NB4 (cell line): ENCODE results near the gene NTSR1.

Experiments
- DNase-seq: peaks from one replicate; pipeline ENCODE4 v3.0.0; 2010; ENCODE audit warnings: low read depth
- H3K4me3 ChIP-seq: one replicate; pipeline ENCODE4 v1.5.1; 2011; ENCODE audit warnings: mild to moderate bottlenecking, low read depth, low read length, moderate library complexity
- CTCF ChIP-seq: IDR thresholded peaks from one replicate; pipeline ENCODE4 v1.5.1; 2012; ENCODE audit warnings: low read depth, low read length
- MYC ChIP-seq: IDR thresholded peaks from 2 replicates; pipeline ENCODE4 v1.6.1; 2011; ENCODE audit warnings: low read depth, low read length
- POLR2A ChIP-seq: IDR thresholded peaks from 2 replicates; pipeline ENCODE4 v1.6.1; 2011; ENCODE audit warnings: mild to moderate bottlenecking; ENCODE audit not compliant: insufficient read length; ENCODE audit errors: extremely low read depth
- TF ChIP-seq, protein P1 (sequence below): IDR thresholded peaks from 2 replicates; pipeline ENCODE4 v1.6.1; 2011; ENCODE audit warnings: low read depth, low read length

Gene NTSR1

DNA sequence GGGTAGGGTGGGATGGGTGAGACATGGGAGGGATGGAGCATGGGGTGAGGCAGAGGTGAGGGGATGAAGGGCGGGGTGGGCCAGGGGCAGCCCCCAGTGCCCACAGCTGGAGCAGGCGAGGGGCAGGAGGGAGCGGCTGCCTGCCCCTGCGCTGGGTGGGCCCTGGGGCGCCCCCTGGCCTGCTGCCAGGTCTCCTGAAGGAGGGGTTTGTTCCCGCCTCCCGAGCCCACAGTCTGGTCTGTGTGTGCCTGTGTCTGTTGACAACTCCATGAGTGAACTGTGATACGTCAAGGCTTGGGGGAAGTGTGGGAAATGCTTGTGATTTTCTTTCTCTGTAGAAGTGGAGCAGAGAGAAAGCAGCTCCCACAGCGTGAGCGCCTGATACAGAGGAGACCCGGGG lies 76.8 kb downstream of the NTSR1 start:
- DNase-seq: no peak
- H3K4me3 ChIP-seq: no peak overlapping the region
- TF ChIP-seq, protein P1, sequence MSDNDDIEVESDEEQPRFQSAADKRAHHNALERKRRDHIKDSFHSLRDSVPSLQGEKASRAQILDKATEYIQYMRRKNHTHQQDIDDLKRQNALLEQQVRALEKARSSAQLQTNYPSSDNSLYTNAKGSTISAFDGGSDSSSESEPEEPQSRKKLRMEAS: no peak
- TF ChIP-seq POLR2A: no peak
- no peak for TF ChIP-seq CTCF
- no peak for TF ChIP-seq MYC

DNA sequence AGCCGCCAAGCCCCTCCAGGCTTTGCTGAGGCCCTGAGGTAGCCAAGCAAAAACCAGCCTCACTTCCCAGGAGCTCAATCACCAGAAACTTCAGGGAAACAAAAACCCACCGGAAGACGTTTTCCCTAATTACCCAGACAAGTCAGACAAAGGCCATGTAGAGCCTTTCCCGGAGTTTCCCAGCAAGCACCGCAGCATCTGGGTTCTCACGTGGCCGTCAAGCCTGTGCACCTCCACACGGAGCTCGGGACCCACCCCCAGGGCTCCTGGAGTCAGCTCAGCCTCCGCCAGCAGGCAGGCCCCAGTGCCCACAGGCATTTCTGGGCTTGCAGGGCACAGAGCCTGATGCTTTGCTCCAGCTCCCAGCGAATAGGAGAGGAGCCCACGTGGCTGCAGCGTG lies 77.5 kb downstream of the NTSR1 start:
- TF ChIP-seq CTCF (no peak), POLR2A (no peak), MYC (no peak)
- TF ChIP-seq, protein P1: no peak
- H3K4me3 ChIP-seq: no peak overlapping the region
- no peak for DNase-seq

DNA sequence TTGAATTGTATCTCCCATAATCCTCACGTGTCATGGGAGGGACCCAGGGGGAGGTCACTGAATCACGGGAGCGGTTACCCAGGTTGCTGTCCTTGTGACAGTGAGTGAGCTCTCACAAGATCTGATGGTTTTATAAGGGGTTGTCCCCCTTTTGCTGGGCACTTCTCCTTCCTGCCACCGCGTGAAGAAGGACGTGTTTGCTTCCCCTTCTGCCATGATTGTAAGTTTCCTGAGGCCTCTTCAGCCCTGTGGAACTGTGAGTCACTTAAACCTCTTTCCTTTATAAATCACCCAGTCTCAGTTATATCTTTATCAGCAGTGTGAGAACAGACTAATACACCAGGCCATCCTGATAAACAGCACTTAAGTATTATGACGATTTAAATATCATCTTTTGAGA lies 78.7 kb downstream of the NTSR1 start:
- peak; percentile 68 for DNase-seq
- H3K4me3 ChIP-seq: no peak overlapping the region
- TF ChIP-seq, protein P1: no peak
- TF ChIP-seq MYC: no peak
- no peak for TF ChIP-seq CTCF
- TF ChIP-seq POLR2A: no peak

- no peak for DNase-seq
Measured at GRCh38 chr20:62787866-62788265, 79.2 kb downstream of the NTSR1 start.

DNA sequence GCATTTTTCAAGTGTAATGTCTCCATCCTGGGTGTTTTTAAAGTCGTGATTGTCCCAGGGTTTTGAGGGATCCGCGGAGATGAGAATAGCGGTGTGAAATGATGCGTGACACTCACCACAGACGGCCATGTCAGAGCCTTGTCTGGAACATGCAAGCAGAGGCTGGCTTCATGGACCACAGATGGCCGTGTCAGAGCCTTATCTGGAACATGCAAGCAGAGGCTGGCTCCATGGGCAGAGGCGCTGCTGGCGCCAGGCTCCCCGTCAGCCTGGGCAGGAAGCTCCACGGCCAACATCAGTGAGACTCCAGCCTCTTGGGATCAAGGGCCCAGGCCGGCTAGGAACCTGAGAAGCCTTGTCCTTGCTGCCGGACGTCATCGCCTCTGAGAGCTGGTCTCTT lies 80.0 kb downstream of the NTSR1 start:
- no peak for DNase-seq
- TF ChIP-seq, protein P1: no peak
- no peak for TF ChIP-seq CTCF
- TF ChIP-seq POLR2A: no peak
- no peak for TF ChIP-seq MYC
- H3K4me3 ChIP-seq: no peak overlapping the region

More at GRCh38 chr20:62787866-62788265, 79.2 kb downstream of the NTSR1 start:
- no peak overlapping the region for H3K4me3 ChIP-seq
- TF ChIP-seq MYC: no peak
- TF ChIP-seq, protein P1: no peak
- TF ChIP-seq CTCF: no peak
- TF ChIP-seq POLR2A: no peak

DNA sequence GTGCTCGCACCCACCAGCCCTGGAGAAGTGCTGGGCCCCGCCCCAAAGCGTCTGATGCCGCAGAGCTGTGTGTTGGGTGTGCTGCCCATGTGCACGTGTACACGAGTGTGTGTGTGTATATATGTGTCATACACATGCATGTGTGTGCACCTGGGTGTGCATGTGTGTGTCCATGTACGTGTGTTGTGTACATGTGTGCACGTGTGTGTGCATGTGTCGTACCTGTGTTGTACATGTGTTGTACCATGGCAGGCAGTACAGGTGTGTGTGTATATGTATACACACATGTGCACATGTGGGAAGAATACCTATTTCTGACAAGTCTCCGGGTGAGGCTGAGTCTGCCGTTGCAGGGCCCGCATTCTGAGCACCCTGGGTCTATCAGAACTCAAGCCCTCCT lies 81.4 kb downstream of the NTSR1 start:
- TF ChIP-seq MYC (no peak), POLR2A (no peak), CTCF (no peak)
- TF ChIP-seq, protein P1: peak; percentile 33
- no peak overlapping the region for H3K4me3 ChIP-seq
- no peak for DNase-seq
